HG03280 (cell line): ENCODE data around the gene TRPC4.

Experiments used
- ATAC-seq: cut with Tn5 transposase; IDR thresholded peaks from one replicate; pipeline ENCODE4 v1.9.1; 2021; ENCODE audit warnings: mild to moderate bottlenecking, moderate library complexity; ENCODE audit not compliant: unreplicated experiment

TRPC4 gene

DNA sequence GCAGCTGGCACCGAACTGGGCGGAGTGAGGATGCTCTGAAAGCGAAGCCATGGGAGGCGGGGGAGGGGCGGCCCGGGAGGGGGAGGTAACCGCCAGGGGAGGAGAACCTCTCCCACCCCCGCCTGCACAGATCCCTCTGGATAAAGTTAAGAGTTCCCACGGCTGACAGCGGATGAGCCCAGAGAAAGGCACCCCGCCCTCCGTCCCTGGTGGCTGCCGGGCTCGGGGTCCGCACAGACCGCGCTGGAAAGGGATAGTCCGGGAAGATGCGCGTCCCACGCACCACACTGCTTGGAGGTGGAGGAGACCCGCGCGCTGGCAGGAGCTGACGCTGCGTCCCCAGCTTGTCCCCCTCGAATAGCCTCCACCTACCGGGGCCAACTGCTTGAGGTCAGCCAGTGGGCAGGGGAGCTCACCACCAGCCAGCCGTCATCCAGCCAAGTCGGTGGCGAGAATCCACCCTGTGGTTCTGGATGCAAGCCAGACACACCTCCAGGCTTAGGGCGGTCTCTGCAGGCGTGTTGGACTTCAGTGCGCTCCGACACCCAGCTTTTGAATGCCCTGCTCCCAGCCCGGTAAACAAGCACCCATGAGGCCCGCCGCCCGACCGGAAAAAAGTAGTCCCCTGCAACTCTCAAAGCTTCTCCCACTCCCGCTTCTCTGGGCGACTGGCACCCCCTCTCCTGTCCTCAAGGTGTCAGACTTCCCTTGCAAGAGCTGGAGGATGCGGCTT, at the start of gene TRPC4:
Gene TRPC4 (minus strand): TSS at position 17 of the 733 bp plus-strand sequence. CDS start 86,439 bp downstream, outside the sequence.
- ATAC-seq = no peak

- ATAC-seq = no peak
Measured at GRCh38 chr13:37918751-37919150, 49.2 kb upstream of the TRPC4 start.

DNA sequence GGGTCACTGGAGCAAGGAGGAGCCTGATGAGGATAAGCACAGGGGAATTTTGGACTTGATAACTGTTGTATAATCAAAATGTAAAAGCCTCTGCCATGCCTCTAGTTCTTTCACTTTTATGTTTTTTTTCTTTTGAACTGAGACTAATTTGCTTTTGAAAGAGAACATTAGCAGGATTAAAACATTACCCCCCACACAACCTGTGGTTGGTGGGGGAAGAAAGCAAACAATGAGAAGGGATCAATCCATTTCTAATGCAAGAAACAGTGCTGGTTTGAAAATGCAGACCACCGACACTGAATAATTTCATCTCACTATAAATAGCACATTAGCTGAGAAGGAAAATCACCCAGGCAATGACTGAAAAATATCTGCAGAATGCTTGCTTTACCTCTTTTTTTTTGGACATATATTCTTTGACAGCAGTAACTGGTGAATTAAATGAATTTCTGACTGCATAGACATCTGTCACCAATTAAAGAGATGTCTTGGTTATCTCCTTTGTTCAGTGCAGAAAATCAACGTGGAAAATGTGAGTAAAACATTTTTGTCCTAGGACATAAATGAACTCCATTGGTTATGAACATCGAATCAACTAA, 48.6 kb upstream of the TRPC4 start:
- no peak for ATAC-seq

DNA sequence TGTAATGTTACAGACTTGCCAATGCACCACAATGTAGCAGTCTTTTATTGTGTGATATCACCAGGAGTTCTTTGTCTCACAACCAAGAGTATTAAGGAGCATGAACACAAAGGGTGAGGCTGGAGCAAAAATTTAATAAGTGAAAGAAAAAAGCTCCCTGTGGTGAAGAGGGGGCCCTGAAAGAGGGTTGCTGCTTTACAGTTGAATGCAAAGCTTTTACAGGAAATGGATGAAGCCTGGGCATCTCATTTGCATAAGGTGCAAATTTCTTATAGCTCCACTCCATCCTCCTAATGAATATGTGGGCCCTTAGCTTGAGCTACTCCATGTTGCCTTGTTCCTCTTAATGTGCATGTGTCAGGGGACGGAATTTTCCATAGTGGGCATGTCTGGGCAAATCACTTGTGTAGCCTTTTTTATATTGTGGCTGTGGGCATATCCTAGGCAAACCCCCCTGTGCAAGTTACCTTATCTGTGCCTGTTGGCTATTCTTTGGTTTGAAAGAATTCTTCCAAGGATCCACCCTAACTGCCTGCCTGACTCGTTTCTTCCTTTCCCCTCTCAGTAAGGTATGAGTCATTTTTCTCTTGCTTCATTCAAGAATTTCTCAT, 45.3 kb upstream of the TRPC4 start:
- ATAC-seq = no peak

- no peak for ATAC-seq
Measured at GRCh38 chr13:37910790-37911189, 41.2 kb upstream of the TRPC4 start.

- no peak for ATAC-seq
Measured at GRCh38 chr13:37906880-37907279, 37.3 kb upstream of the TRPC4 start.

DNA sequence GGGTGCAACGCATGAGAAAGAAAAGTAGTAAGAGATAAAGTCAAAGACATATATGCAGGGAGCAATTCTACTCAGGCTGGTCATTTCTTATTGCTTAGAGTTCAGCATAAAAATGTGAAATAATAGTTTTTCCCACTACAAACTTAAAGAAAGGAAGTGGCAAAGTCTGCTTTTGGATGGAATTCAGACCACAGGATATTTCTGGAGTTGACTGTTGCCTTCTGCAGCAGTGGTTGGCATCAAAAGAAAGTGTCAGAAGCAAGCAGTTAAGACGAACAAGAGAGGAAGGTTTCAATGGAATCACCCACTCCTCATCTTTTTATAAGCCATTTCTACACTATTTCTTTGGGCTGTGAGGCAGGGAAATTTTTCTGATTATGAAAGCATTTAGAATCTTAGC, 36.2 kb upstream of the TRPC4 start:
- ATAC-seq = no peak

DNA sequence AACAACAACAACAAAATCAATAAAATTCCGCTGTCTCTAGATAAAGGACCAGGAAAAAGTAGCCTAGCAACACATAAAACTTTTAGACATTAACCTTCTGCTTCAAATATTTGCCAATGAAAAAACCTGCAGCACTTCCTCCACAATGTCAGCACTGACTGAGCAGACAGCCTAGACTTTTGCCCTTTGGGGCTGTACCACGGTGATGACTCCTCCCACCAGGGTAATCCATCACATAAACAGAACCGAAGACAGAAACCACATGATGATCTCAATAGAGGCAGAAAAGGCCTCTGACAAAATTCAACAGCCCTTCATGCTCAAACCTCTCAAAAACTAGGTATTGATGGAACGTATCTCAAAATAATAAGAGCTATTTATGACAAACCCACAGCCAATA, 30.2 kb upstream of the TRPC4 start:
- no peak for ATAC-seq

- ATAC-seq = no peak
Measured at GRCh38 chr13:37893321-37893720, 23.7 kb upstream of the TRPC4 start.

DNA sequence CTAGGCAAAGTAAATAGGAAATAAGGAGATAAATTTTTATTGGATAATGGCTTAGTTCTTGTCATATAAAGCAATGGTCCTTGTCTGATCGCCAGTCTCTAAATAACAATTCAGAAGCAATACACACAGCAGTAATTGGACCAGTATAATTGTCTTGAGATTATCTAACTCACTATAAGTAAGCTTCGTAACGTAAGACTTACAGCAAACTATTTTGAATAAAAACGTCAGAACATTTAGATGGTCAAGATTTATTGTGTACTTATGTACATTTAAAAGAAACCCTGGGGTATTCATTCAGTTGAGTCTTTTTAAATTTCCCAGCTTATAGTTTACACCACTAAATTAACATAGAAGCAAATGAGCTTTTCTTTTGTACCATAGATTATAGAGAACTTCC, 20.2 kb upstream of the TRPC4 start:
- no peak for ATAC-seq

DNA sequence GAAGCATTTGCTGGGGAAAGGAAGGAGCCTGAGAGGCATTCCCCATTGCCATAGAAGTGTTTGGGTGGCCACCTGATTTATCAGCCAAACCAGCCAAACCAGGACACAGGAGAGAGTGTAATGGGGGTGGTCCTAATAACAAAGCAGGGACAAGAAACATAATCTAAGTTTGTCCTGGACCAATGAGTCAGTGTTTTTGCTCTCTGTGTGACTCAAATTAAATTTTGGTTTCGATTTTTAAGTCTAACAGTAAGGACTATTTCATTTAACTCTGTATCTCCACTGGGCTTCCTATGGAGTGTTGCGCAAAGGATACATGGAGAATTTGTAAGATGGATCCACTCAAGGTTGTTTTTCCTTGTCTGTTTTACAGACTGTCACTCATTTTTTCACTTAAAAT, 19.5 kb upstream of the TRPC4 start:
- ATAC-seq = no peak

- no peak for ATAC-seq
Measured at GRCh38 chr13:37886879-37887278, 17.3 kb upstream of the TRPC4 start.

DNA sequence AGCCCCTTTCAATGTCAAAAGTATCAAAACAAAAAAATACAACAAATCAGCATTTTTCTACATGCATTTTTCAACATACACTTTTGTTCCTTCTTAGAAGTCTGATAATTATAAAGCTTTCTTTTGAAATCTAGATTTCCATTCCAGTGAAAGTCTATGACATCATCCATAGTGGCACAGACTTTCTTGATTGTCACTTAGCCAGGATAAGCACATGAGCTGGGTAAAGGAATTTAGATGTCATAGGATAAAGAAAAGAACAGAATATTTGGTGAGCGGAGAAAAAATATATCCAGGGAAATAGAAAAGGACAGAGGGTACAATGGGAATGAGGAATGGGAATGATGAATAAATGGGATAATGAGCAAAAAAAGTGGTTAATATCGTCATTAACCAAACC, 15.1 kb upstream of the TRPC4 start:
- no peak for ATAC-seq

DNA sequence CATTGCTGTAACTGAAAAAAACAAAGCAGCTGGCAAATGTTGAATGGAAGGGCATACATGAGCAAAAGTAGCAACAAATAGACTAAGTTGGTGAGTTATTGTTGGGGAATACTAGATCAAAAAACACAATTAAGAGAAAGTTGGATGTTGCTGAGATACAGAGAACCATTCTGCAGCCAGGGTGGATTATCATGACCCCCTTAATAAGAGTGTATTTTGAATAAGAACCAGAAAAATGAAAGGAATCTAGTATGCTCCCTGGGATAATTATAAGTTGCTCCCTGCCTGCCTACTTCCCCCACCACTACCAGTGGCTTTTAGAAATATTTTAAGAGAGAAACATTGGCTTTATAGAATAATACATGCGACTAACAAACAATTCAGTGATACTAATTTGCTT, 14.5 kb upstream of the TRPC4 start:
- ATAC-seq = no peak

DNA sequence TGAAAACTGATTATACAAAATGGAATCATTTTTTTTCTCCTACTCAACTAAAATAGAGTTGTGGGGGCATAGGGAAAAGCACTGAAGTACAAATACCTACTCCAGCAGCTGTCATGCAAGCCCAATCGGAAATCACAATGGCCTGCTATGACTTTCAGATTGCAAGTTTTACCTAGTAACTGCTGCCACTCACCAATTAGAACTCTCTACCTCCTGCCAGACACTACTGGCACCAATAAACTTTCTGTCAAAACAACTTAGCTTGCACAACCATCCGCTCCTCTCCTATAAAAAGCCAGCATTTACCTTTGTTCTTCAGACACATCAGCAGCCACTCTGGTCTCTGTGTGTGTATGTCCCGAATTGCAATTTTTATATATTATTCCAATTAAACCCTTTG, 9.3 kb upstream of the TRPC4 start:
- no peak for ATAC-seq

- ATAC-seq = no peak
Measured at GRCh38 chr13:37878496-37878895, 8.9 kb upstream of the TRPC4 start.

DNA sequence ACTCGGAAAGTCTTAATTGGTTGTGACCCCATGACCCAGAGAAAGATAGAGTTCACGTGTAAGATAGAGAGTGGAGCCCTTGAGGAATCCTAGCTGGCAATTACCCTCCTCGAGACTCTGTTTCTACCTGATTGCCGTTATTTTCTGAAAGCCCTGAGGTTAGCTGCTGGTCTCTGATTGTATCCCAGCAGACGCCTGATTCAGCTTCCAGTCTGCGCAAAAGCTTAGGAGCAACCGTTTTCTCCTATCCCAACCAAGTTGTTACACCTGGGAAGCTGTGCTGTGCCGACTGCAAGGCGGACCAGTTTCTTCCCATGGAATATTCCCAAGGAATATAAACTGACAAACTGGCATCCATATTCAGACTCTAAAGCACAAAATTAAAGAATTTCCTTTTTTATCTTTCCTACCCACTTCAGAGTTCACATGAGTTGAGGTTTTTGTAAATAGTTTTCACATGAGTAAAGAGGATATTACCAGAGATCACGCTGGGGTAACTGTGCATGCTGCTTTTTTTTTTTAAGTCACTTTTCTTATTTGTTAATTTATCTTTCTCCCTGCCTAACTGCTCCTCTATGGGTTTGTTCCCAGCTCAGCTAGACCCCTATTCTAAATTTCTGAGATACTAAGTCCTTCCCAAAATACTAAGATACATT, 1.5 kb upstream of the TRPC4 start:
- no peak for ATAC-seq

DNA sequence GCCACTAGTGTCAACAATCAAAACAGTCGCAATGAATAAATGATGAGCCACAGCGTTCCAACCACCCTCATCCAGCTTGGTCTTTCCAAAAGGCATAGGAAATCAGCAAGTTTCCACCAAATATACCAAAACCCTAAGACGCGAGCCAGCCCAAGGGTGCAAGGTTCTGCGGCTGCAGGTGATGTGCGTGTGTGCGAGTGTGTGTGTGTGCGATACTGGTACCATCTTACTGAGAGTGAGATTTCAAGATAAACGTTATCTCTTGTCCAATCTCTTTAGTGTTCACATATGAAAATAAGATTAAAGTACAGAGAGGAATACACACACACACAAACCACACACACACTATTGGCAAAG, 895 bp upstream of the TRPC4 start:
- no peak for ATAC-seq

DNA sequence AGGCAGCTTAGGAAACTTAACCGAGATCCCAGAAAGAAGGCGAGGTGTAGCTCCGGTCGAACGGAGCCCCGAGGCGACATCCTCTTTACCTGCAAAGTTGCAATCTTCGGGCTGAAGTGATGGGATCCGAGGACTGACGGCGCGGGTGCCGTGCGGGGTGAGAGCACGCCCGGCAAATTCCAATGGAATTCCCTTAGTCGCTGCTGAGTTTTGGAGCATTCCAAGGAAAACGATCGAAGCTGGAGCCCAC, 141 bp downstream of the TRPC4 start:
- no peak for ATAC-seq

DNA sequence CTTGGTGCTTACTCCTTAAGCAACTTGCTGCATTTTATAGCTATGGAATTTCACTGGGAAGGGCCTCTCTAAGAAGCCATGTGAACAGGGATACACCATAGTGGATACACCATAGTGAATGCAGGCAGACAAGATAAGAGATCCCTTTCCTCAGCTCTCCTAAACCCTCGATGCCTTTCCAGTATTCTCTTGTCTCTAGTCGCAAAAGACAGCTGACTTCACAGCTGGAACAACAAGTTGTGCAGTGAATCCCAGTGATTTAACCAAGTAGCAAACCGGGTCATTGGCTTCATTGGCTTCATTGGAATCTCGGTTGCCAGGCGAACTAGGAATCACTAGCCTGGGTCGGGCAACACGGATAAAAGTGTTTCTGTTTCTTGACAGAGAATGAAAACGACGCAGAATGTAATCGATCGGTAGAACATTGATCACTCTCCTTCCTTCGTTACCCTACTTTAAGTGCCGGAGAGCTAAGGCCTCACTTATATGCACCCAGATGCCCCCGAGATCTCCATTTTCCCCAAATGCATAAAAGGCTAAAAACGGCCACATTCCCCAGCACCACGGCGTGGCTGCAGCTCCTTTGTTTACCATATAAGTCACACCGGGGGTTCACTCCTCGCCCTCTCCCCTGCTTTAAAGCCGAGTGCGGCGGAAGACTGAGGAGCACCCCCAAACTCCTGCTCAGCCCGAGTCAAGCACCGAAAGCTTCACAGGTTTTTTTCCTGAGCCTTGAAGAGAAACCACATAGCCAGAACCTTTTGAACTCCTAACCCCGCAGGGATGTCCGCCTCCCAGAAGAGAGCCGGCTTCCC, 674 bp downstream of the TRPC4 start:
- no peak for ATAC-seq

DNA sequence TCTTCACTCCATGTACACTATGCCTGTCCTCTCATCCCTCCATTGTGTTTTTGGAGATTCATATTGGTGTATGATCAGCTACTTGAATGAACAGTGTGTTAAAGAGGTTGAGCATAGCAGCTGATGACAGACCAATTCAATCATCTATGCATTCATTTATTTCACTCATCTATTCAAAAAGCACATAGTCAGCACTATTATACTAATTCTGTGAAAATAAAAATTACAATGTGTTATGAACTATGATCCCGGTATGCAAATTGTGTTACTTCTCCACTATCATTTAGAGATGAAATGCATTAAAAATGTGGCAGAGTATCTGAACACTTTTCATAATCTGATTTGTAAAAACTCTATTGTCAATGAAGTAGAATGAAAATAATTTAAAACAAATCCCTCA, 5.9 kb downstream of the TRPC4 start:
- ATAC-seq = no peak
